ENCODE results near the gene NADSYN1. TPM values are rescaled to one million over a fixed set of nuclear protein-coding genes. Genes with fewer than 3 reads are reported as not detected.
A peak's percentile ranks its signal among the peaks of the same experiment; 100 is the strongest.

The NADSYN1 gene
- total RNA-seq, 1 experiment from 2014 or later = 58.2 TPM

DNA sequence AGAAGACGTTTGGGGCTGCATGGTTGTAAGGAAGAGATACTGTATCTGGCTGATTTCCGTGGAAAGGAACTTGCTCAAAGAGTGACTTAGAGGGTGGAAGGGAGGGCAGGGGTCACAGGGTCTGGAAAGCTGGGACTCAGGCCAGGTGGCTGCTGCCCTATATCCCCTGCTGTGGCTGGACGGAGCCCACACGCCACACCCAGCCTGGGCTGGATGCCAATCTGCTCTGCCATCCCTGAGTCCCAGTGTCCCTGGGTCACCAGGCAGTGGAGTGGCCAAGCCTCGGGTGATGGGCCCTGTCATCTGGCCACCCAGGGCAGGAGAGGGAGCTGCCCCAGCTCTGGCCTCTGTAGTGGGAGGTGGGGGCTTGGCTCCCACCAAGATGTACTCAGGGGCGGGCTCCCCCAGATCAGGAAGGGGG, 47.6 kb downstream of the NADSYN1 start:
- Histone ChIP-seq H3K27ac (ENCODE audit: low read depth, low read length) (no peak overlapping the region), H3K79me2 (ENCODE audit: insufficient read depth, low read length) (no peaks in the 10 kb centered on the region), H3K4me2 (ENCODE audit: low read length) (peak overlapping the region; percentile 45), H3K9me3 (ENCODE audit: control insufficient read depth in 1 of 2, insufficient read depth in 1 of 2, low read depth in 1 of 2, low read length in 2 of 2) (no peaks in the 10 kb centered on the region), H3K4me1 (ENCODE audit: control insufficient read depth in 1 of 2, insufficient read depth in 2 of 2, low read length in 2 of 2) (peaks cover 11 to 12% of the 10 kb centered on the region in 2 experiments; a peak in 3 of 4 replicates), H3K9me2 (ENCODE audit: insufficient read depth) (no peaks in the 10 kb centered on the region), H3K9ac (ENCODE audit: low read length) (no peak overlapping the region), H3K36me3 (ENCODE audit: control insufficient read depth in 1 of 2, insufficient read depth in 2 of 2, low read length in 2 of 2) (peaks cover 9 to 12% of the 10 kb centered on the region in 2 experiments; a peak in 1 of 4 replicates), H3K4me3 (replicated peaks in 1 of 2; ENCODE audit: low read depth in 1 of 2, low read length in 2 of 2) (no peak overlapping the region), H4K20me1 (ENCODE audit: insufficient read depth) (no peaks in the 10 kb centered on the region), H2AFZ (ENCODE audit: low read depth, low read length, poor library complexity, severe bottlenecking) (no peak overlapping the region), H3K27me3 (ENCODE audit: insufficient read depth, low read length) (no peaks in the 10 kb centered on the region)
- no TSS peak for BruUV-seq (replicated peaks)
- intact Hi-C loops (cut with micrococcal nuclease) = no loop called here
- peak; percentile 2 for DNase-seq (ENCODE audit: low read depth, low spot score)
- CTCF ChIA-PET = no interaction called here
- TF ChIP-seq, protein P1, sequence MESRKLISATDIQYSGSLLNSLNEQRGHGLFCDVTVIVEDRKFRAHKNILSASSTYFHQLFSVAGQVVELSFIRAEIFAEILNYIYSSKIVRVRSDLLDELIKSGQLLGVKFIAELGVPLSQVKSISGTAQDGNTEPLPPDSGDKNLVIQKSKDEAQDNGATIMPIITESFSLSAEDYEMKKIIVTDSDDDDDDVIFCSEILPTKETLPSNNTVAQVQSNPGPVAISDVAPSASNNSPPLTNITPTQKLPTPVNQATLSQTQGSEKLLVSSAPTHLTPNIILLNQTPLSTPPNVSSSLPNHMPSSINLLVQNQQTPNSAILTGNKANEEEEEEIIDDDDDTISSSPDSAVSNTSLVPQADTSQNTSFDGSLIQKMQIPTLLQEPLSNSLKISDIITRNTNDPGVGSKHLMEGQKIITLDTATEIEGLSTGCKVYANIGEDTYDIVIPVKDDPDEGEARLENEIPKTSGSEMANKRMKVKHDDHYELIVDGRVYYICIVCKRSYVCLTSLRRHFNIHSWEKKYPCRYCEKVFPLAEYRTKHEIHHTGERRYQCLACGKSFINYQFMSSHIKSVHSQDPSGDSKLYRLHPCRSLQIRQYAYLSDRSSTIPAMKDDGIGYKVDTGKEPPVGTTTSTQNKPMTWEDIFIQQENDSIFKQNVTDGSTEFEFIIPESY (IDR thresholded peaks at IDR 0.05; ENCODE audit: extremely low read depth, insufficient replicate concordance, low read length) = no peak
- no peak for TF ChIP-seq ELF1 (IDR thresholded peaks at IDR 0.05; ENCODE audit: borderline replicate concordance, low read depth)
- POLR2A ChIA-PET = no interaction called here
- RAD21 ChIA-PET (ENCODE audit: low non-redundant PET in 1 of 2, low total read pairs in 2 of 2, uncharacterized antibody in 2 of 2, unreplicated experiment in 2 of 2) = no interaction called here
- peak; percentile 85 for ATAC-seq

- no peak overlapping the region for H3K9ac ChIP-seq (ENCODE audit: low read length)
- DNase-seq (ENCODE audit: low read depth, low spot score) (no peak), ATAC-seq (0 out of 2 replicates have a peak, but pooled peaks have one; percentile 18)
- RAD21 ChIA-PET (ENCODE audit: low non-redundant PET in 1 of 2, low total read pairs in 2 of 2, uncharacterized antibody in 2 of 2, unreplicated experiment in 2 of 2) = no interaction called here
- BruUV-seq (replicated peaks) = no TSS peak
- peak overlapping the region; percentile 45 for H3K4me2 ChIP-seq (ENCODE audit: low read length)
- no peak overlapping the region for H2AFZ ChIP-seq (ENCODE audit: low read depth, low read length, poor library complexity, severe bottlenecking)
- POLR2A ChIA-PET = no interaction called here
- H3K27me3 ChIP-seq (ENCODE audit: insufficient read depth, low read length) = no peaks in the 10 kb centered on the region
- no peak for TF ChIP-seq CEBPB (IDR thresholded peaks at IDR 0.05; ENCODE audit: low read depth)
- no peak for TF ChIP-seq YY1 (IDR thresholded peaks at IDR 0.05; ENCODE audit: extremely low read depth, insufficient replicate concordance, low read depth, low read length)
- TF ChIP-seq CTCF (IDR thresholded peaks at IDR 0.05 in 2 of 3, conservative IDR thresholded peaks at IDR 0.05 in 1 of 3; ENCODE audit: borderline replicate concordance in 1 of 3, insufficient read depth in 1 of 3, low read depth in 2 of 3, low read length in 2 of 3) = no peak
- TF ChIP-seq POLR2AphosphoS5 (IDR thresholded peaks at IDR 0.05; ENCODE audit: low read depth, low read length) = no peak
- TF ChIP-seq ZNF274 (IDR thresholded peaks at IDR 0.05; ENCODE audit: low read depth, low read length) = no peak
- TF ChIP-seq POLR2A (IDR thresholded peaks at IDR 0.05; ENCODE audit: borderline replicate concordance, extremely low read depth, insufficient read depth, insufficient read length) = no peak
- TF ChIP-seq EZH2phosphoT487 (IDR thresholded peaks at IDR 0.05; ENCODE audit: borderline replicate concordance) = no peak
- TF ChIP-seq ZFX (IDR thresholded peaks at IDR 0.05) = no peak
- TF ChIP-seq TCF7L2 (IDR thresholded peaks at IDR 0.05; ENCODE audit: borderline replicate concordance, extremely low read depth, insufficient read depth, insufficient read length) = no peak
- peaks cover 11 to 12% of the 10 kb centered on the region in 2 experiments; a peak in 3 of 4 replicates for H3K4me1 ChIP-seq (ENCODE audit: control insufficient read depth in 1 of 2, insufficient read depth in 2 of 2, low read length in 2 of 2)
- peaks cover 9 to 12% of the 10 kb centered on the region in 2 experiments; a peak in 1 of 4 replicates for H3K36me3 ChIP-seq (ENCODE audit: control insufficient read depth in 1 of 2, insufficient read depth in 2 of 2, low read length in 2 of 2)
- CTCF ChIA-PET = no interaction called here
- H3K27ac ChIP-seq (ENCODE audit: low read depth, low read length) = no peak overlapping the region
- intact Hi-C loops (cut with micrococcal nuclease) = no loop called here
- H3K79me2 ChIP-seq (ENCODE audit: insufficient read depth, low read length) = no peaks in the 10 kb centered on the region
- no peak overlapping the region for H3K4me3 ChIP-seq (replicated peaks in 1 of 2; ENCODE audit: low read depth in 1 of 2, low read length in 2 of 2)
- H4K20me1 ChIP-seq (ENCODE audit: insufficient read depth) = no peaks in the 10 kb centered on the region
- no peaks in the 10 kb centered on the region for H3K9me3 ChIP-seq (ENCODE audit: control insufficient read depth in 1 of 2, insufficient read depth in 1 of 2, low read depth in 1 of 2, low read length in 2 of 2)
- no peaks in the 10 kb centered on the region for H3K9me2 ChIP-seq (ENCODE audit: insufficient read depth)
Observed at GRCh38 chr11:71501071-71501985, 48.3 kb downstream of the NADSYN1 start.

Measured in HCT116 (cell line).